ENCODE data around the gene FMO4.
"Not testable (repeated sequence)": the region's sequence is repeated elsewhere in the genome, so short reads cannot be mapped to it uniquely, and the experiment has no call there.

Gene FMO4

DNA sequence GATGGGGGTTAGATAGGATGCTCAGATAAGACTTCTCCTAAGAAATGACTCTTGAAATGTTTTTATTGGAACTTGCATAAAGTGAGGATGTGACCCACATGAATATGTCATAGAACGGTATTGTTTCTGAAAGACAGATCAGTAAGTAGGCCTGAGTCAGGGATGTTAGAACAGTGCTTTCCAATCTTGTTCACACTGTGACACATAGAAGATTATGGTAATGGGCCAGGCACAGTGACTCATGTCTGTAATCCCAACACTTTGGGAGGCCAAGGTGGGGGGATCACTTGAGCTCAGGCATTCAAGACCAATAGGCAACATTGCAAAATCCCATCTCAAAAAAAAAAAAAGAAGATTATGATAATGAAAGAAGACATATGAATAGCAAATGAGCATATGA lies 32.9 kb downstream of the FMO4 start:
- H3K4me3 ChIP-seq: no peak overlapping the region
- no peak for DNase-seq (ENCODE audit: low spot score)
- H3K27ac ChIP-seq: no peak overlapping the region
- TF ChIP-seq, protein P1, sequence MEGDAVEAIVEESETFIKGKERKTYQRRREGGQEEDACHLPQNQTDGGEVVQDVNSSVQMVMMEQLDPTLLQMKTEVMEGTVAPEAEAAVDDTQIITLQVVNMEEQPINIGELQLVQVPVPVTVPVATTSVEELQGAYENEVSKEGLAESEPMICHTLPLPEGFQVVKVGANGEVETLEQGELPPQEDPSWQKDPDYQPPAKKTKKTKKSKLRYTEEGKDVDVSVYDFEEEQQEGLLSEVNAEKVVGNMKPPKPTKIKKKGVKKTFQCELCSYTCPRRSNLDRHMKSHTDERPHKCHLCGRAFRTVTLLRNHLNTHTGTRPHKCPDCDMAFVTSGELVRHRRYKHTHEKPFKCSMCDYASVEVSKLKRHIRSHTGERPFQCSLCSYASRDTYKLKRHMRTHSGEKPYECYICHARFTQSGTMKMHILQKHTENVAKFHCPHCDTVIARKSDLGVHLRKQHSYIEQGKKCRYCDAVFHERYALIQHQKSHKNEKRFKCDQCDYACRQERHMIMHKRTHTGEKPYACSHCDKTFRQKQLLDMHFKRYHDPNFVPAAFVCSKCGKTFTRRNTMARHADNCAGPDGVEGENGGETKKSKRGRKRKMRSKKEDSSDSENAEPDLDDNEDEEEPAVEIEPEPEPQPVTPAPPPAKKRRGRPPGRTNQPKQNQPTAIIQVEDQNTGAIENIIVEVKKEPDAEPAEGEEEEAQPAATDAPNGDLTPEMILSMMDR (IDR thresholded peaks at IDR 0.05): no peak

DNA sequence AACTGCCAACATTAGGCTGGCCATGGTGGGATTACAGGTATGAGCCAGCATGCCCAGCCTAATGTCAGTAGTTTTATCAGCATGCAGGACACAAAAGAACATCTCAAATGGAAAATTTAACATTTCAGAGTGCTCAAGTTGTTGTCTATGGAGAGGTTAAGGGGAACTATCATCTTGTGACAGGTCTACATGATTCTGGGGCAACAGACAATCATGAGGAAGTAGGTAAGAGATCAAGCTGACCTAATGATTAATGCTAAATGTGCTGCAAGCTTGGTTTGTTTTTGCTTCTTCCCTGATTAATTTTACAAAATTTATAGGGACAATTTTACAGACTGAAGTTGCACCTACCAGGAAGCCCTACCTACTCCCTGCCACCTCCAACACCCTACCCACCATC lies 36.6 kb downstream of the FMO4 start:
- no peak for DNase-seq (ENCODE audit: low spot score)
- H3K27ac ChIP-seq: no peak overlapping the region
- no peak overlapping the region for H3K4me3 ChIP-seq
- TF ChIP-seq, protein P1 (IDR thresholded peaks at IDR 0.05): no peak

DNA sequence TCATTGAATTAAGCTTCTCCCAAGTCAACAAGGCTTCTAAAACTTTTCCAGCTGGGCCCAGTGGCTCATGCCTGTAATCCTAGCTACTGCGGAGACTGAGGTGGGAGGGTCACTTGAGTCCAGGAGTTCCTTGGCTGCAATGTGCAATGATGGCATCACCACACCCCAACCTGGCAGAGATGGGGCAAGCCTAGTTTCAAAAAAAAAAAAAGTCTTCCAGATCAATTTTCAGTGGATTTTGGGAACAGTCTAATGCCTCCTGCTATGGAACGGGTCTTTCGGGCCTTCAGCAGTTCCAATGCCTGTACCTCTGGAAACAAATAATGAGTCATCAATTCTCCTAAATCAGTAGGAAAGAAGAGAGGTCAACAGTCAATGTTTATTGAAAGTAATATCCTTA lies 38.0 kb downstream of the FMO4 start:
- TF ChIP-seq, protein P1 (IDR thresholded peaks at IDR 0.05): no peak
- DNase-seq (ENCODE audit: low spot score): no peak
- H3K27ac ChIP-seq: no peak overlapping the region
- H3K4me3 ChIP-seq: no peak overlapping the region

DNA sequence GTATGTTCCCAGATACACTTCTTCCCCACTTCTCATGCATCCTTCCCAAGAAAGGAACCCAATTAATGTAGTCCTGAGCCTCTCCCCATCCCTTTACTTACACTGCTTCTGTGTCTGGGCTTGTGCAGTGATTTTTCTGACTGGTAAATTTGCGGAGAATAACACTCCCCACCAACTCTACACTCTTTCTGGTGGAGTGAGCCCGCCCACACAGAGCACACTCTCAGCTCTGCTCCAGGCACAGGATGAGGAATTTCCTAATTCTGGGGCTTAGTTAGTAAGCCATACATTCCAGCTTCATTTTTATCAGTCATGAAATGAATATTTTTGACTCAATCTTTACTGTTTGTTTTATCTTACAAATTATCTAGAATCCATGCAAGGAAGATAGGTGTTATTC lies 38.6 kb downstream of the FMO4 start:
- TF ChIP-seq, protein P1 (IDR thresholded peaks at IDR 0.05): no peak
- Histone ChIP-seq H3K4me3 (no peak overlapping the region), H3K27ac (no peak overlapping the region)
- no peak for DNase-seq (ENCODE audit: low spot score)

DNA sequence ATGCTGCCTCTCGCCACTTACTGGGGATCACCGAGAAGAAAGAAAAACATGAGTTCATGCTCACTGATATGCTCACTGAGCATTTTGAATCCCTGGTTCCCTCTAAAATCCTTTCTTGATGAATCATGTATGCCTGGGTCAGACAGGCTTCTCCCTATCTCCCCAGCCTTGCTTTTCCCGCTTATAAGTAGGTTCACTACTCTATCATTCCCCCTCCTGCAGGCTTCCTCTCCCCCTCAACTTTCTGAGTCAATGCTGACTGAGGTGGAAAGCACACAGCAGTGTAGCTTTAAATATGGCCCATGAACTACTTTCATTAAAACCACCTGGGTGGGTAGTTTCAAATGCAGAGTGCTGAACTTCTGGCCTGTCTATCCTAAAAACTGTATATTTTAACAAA lies 41.7 kb downstream of the FMO4 start:
- Histone ChIP-seq H3K27ac (no peak overlapping the region), H3K4me3 (no peak overlapping the region)
- TF ChIP-seq, protein P1 (IDR thresholded peaks at IDR 0.05): no peak
- DNase-seq (ENCODE audit: low spot score): no peak

DNA sequence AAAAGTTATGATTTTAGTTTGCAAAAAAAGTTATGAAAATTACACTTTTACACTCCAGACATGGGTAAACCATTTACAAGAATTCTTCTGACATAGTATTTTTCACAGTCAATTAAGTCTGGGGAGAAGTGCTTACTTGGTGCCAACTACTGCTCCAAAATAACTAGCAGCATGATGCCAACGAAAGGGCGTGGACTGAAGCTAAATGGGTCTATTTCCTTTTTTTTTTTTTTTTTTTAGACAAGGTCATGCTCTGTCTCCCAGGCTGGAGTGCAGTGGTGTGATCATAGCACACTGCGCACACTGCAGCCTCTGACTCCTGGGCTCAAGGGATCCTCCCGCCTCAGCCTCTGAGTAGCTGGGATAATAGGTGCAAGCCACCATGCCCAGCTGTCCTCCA lies 43.2 kb downstream of the FMO4 start:
- Histone ChIP-seq H3K27ac (no peak overlapping the region), H3K4me3 (no peak overlapping the region)
- DNase-seq (ENCODE audit: low spot score): no peak
- TF ChIP-seq, protein P1 (IDR thresholded peaks at IDR 0.05): no peak

DNA sequence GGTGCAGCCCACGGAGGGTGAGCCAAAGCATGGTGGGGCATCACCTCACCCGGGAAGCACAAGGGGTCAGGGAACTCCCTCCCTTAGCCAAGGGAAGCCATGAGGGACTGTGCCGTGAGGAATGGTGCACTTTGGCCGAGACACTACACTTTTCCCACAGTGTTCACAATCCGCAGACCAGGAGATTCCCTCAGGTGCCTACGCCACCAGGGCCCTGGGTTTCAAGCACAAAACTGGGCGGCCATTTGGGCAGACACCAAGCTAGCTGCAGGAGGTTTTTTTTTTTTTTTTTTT lies 45.3 kb downstream of the FMO4 start:
- H3K4me3 ChIP-seq; H3K27ac ChIP-seq; DNase-seq (ENCODE audit: low spot score): not testable (repeated sequence)

DNA sequence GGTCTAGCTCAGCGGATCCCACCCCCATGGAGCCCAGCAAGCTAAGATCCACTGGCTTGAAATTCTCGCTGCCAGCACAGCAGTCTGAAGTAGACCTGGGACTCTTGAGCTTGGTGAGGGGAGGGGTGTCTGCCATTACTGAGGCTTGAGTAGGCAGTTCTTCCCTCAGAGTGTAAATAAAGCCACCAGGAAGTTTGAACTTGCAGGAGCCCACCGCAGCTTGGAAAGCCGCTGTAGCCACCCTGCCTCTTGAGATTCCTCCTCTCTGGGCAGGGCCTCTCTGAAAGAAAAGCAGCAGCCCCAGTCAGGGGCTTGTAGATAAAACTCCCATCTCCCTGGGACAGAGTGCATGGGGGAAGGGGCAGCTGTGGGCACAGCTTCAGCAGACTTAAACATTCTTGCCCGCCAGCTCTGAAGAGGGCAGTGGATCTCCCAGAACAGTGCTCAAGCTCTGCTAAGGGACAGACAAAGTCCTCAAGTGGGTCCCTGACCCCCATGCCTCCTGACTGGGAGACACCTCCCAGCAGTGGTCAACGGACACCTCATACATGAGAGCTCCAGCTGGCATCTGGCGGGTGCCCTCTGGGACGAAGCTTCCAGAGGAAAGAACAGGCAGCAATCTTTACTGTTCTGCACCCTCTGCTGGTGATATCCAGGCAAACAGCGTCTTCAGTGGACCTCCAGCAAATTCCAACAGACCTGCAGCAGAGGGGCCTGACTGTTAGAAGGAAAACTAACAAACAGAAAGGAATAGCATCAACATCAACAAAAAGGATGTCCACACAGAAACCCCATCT lies 45.9 kb downstream of the FMO4 start:
- DNase-seq (ENCODE audit: low spot score); H3K27ac ChIP-seq; H3K4me3 ChIP-seq: not testable (repeated sequence)

All from coronary artery (tissue), 2 donors.